Measurements from ENCODE around the gene WDPCP.

- TF ChIP-seq RFX5 (IDR thresholded peaks at IDR 0.05; ENCODE audit: borderline replicate concordance, low read depth, low read length) (no peak), POLR2AphosphoS5 (IDR thresholded peaks at IDR 0.05; ENCODE audit: low read depth, low read length) (no peak), RAD21 (IDR thresholded peaks at IDR 0.05 in 1 of 2, conservative IDR thresholded peaks at IDR 0.05 in 1 of 2; ENCODE audit: low read depth in 2 of 2, low read length in 2 of 2) (no peak), CREB1 (IDR thresholded peaks at IDR 0.05) (no peak), CBX5 (IDR thresholded peaks at IDR 0.05; ENCODE audit: low read depth, low read length) (no peak), GABPA (IDR thresholded peaks at IDR 0.05; ENCODE audit: borderline replicate concordance, insufficient read depth, low read length) (no peak), POLR2A (IDR thresholded peaks at IDR 0.05; ENCODE audit: control extremely low read depth in 1 of 2, low read depth in 2 of 2, low read length in 2 of 2) (no peak), EZH2 (IDR thresholded peaks at IDR 0.05; ENCODE audit: low read depth, low read length, severe bottlenecking) (no peak), GTF2F1 (IDR thresholded peaks at IDR 0.05; ENCODE audit: borderline replicate concordance, low read depth, low read length) (no peak), TEAD4 (IDR thresholded peaks at IDR 0.05; ENCODE audit: low read depth, low read length) (no peak)
- TF ChIP-seq, protein P1, sequence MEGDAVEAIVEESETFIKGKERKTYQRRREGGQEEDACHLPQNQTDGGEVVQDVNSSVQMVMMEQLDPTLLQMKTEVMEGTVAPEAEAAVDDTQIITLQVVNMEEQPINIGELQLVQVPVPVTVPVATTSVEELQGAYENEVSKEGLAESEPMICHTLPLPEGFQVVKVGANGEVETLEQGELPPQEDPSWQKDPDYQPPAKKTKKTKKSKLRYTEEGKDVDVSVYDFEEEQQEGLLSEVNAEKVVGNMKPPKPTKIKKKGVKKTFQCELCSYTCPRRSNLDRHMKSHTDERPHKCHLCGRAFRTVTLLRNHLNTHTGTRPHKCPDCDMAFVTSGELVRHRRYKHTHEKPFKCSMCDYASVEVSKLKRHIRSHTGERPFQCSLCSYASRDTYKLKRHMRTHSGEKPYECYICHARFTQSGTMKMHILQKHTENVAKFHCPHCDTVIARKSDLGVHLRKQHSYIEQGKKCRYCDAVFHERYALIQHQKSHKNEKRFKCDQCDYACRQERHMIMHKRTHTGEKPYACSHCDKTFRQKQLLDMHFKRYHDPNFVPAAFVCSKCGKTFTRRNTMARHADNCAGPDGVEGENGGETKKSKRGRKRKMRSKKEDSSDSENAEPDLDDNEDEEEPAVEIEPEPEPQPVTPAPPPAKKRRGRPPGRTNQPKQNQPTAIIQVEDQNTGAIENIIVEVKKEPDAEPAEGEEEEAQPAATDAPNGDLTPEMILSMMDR (IDR thresholded peaks at IDR 0.05; ENCODE audit: control extremely low read depth in 1 of 3, insufficient read depth in 1 of 3, low read depth in 1 of 3, low read length in 3 of 3) = no peak
Observed at GRCh38 chr2:63500398-63500797, 87.9 kb downstream of the WDPCP start.
